Tibial nerve (tissue), 4 donors: Measurements from ENCODE around the gene LRRC46. TPM values are rescaled to one million over a fixed set of nuclear protein-coding genes. Genes with fewer than 3 reads are reported as not detected.

Source experiments
- DNase-seq, 2 donors: peaks; one replicate each; pipeline ENCODE4 v3.0.0-alpha.2; 2019; ENCODE audit warnings: low spot score in 2 of 2
- H3K27ac ChIP-seq, 4 donors: fragments of 200-600 bp; sonication (generic) in 3 of 4; one replicate each; pipeline ENCODE4 v1.5.1; 2017 to 2019; ENCODE audit warnings: mild to moderate bottlenecking in 1 of 4
- H3K27me3 ChIP-seq, 2 donors: fragments of 200-600 bp; sonication (generic) in 1 of 2; one replicate each; pipeline versions ENCODE4 v1.5.1 to v1.6.0; 2017 to 2019
- H3K36me3 ChIP-seq, 3 donors: fragments of 200-600 bp; sonication (generic); one replicate each; pipeline ENCODE4 v1.5.1; 2018 to 2019
- H3K4me1 ChIP-seq, 4 donors: fragments of 200-600 bp; sonication (generic) in 3 of 4; one replicate each; pipeline ENCODE4 v1.5.1; 2017 to 2019
- H3K4me3 ChIP-seq, 4 donors: fragments of 200-600 bp; sonication (generic) in 3 of 4; one replicate each; pipeline ENCODE4 v1.5.1; 2017 to 2019; ENCODE audit warnings: mild to moderate bottlenecking in 1 of 4, moderate library complexity in 1 of 4
- H3K9me3 ChIP-seq, 4 donors: fragments of 200-600 bp; sonication (generic) in 3 of 4; one replicate each; pipeline ENCODE4 v1.5.1; 2017 to 2019
- CTCF ChIP-seq, 5 experiments: fragments of 200-600 bp in 3 of 5; fragments of 450-650 bp in 2 of 5; sonication (generic) in 3 of 5; IDR thresholded peaks; one replicate each; pipeline ENCODE4 v1.5.1; 2016 to 2019; ENCODE audit warnings: antibody characterized with exemption in 5 of 5, mild to moderate bottlenecking in 3 of 5, moderate library complexity in 2 of 5
- EP300 ChIP-seq, 2 donors: sonication (generic); formaldehyde crosslinking; IDR thresholded peaks; one replicate each; pipeline ENCODE4 v1.6.1; 2017; ENCODE audit warnings: antibody characterized with exemption in 2 of 2, mild to moderate bottlenecking in 1 of 2
- POLR2A ChIP-seq, 2 donors: fragments of 450-650 bp; IDR thresholded peaks; one replicate each; pipeline ENCODE4 v1.6.1; 2017; ENCODE audit warnings: antibody characterized with exemption in 2 of 2, mild to moderate bottlenecking in 2 of 2, moderate library complexity in 2 of 2
- WGBS, 2 donors: methylation state at CpG; one replicate each; pipeline ENCODE4 v1.1.5; 2018; 5-methylcytosine and 5-hydroxymethylcytosine counted together
- total RNA-seq, 4 donors: library from RNA; depleted of rRNA; stranded (reverse); fragments of >200 nt; gene quantifications; one replicate each; pipeline ENCODE4 v1.1.0, GENCODE V29; 2016

LRRC46 gene
- total RNA-seq, 4 donors from 2014 or later = 0.60 TPM; not detected in 3

GRCh38 chr17:47792979-47793378, 38.5 kb upstream of the LRRC46 start:
- Histone ChIP-seq H3K27me3 (peaks cover 0 to 55% of the 10 kb centered on the region in 2 donors), H3K4me1 (peaks cover 0 to 10% (median 5%) of the 10 kb centered on the region in 4 donors), H3K27ac (no peak overlapping the region), H3K4me3 (no peak overlapping the region), H3K9me3 (no peaks in the 10 kb centered on the region), H3K36me3 (no peaks in the 10 kb centered on the region)
- 72 to 82% methylated on average over 6 of the region's 6 CpGs for WGBS, 2 donors
- DNase-seq = no peak
- TF ChIP-seq EP300 (IDR thresholded peaks at IDR 0.05) (no peak), POLR2A (IDR thresholded peaks at IDR 0.05) (no peak)

- H3K4me1 ChIP-seq = no peaks in the 10 kb centered on the region
- H3K9me3 ChIP-seq = no peaks in the 10 kb centered on the region
- WGBS, 2 donors = 53 to 60% methylated on average over 2 of the region's 2 CpGs
- no peak for DNase-seq
- no peak overlapping the region for H3K4me3 ChIP-seq
- H3K27me3 ChIP-seq = peaks cover 0 to 18% of the 10 kb centered on the region in 2 donors
- TF ChIP-seq EP300 (IDR thresholded peaks at IDR 0.05) (no peak), POLR2A (IDR thresholded peaks at IDR 0.05) (no peak), CTCF (IDR thresholded peaks at IDR 0.05) (no peak)
- H3K27ac ChIP-seq = no peak overlapping the region
- H3K36me3 ChIP-seq = no peaks in the 10 kb centered on the region
Measured at GRCh38 chr17:47797797-47798196, 33.7 kb upstream of the LRRC46 start.

- TF ChIP-seq POLR2A (IDR thresholded peaks at IDR 0.05) (no peak), EP300 (IDR thresholded peaks at IDR 0.05) (no peak), CTCF (IDR thresholded peaks at IDR 0.05) (no peak)
- H3K4me1 ChIP-seq = no peaks in the 10 kb centered on the region
- H3K27ac ChIP-seq = no peak overlapping the region
- WGBS, 2 donors = 80 to 81% methylated on average over 12 of the region's 12 CpGs
- no peak for DNase-seq
- no peaks in the 10 kb centered on the region for H3K27me3 ChIP-seq
- H3K9me3 ChIP-seq = no peaks in the 10 kb centered on the region
- no peak overlapping the region for H3K4me3 ChIP-seq
- no peaks in the 10 kb centered on the region for H3K36me3 ChIP-seq
Measured at GRCh38 chr17:47800686-47801085, 30.8 kb upstream of the LRRC46 start.

GRCh38 chr17:47801176-47801765, 30.2 kb upstream of the LRRC46 start:
- H3K36me3 ChIP-seq = peaks cover 0 to 4% (median 0%) of the 10 kb centered on the region in 3 donors
- no peak for DNase-seq
- H3K27me3 ChIP-seq = no peaks in the 10 kb centered on the region
- 83 to 86% methylated on average over 4 of the region's 4 CpGs for WGBS, 2 donors
- H3K27ac ChIP-seq = no peak overlapping the region
- TF ChIP-seq POLR2A (IDR thresholded peaks at IDR 0.05) (no peak), CTCF (IDR thresholded peaks at IDR 0.05) (no peak), EP300 (IDR thresholded peaks at IDR 0.05) (no peak)
- H3K4me3 ChIP-seq = no peak overlapping the region
- no peaks in the 10 kb centered on the region for H3K9me3 ChIP-seq
- H3K4me1 ChIP-seq = no peaks in the 10 kb centered on the region

GRCh38 chr17:47801906-47802305, 29.6 kb upstream of the LRRC46 start:
- TF ChIP-seq CTCF (IDR thresholded peaks at IDR 0.05) (no peak), POLR2A (IDR thresholded peaks at IDR 0.05) (no peak), EP300 (IDR thresholded peaks at IDR 0.05) (no peak)
- H3K36me3 ChIP-seq = peaks cover 0 to 11% (median 0%) of the 10 kb centered on the region in 3 donors
- no peaks in the 10 kb centered on the region for H3K4me1 ChIP-seq
- no peaks in the 10 kb centered on the region for H3K9me3 ChIP-seq
- no peak overlapping the region for H3K27ac ChIP-seq
- H3K4me3 ChIP-seq = no peak overlapping the region
- H3K27me3 ChIP-seq = no peaks in the 10 kb centered on the region
- no peak for DNase-seq
- 46 to 49% methylated on average over 6 of the region's 6 CpGs for WGBS, 2 donors
